HL-60 (cell line): ENCODE data around the gene IFIT3.

Experiments used
- SPI1 ChIP-seq: IDR thresholded peaks from 2 replicates; pipeline ENCODE4 v1.6.1; 2012; ENCODE audit warnings: low read depth, mild to moderate bottlenecking, borderline replicate concordance
- TF ChIP-seq, protein P1 (sequence below): IDR thresholded peaks from 2 replicates; pipeline ENCODE4 v1.6.1; 2012; ENCODE audit warnings: low read depth; ENCODE audit not compliant: insufficient replicate concordance
- TF ChIP-seq, protein P2 (sequence below): IDR thresholded peaks from one replicate; pipeline ENCODE4 v1.5.1; 2011; ENCODE audit warnings: low read length, control low read depth, inconsistent platforms; ENCODE audit not compliant: insufficient read depth

DNA sequence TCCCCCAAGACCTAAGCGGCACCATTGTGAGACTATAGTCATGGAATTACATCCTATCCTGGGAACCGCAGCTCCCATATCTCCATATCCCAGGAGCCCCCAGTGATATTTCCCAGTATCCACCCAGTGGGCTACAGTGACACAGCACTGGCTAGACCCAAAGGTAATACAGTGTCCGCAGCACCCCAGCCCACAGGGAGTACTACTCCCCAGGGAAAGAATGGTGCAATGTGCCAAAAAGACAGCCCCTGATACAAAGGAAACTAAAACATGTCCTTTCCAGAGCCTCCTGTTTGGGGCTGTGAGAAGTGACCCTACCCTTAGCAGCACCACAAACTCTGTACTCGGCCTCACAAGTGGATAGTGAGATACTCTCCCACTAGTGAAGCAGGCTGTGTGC is 30.4 kb upstream of the IFIT3 start:
- TF ChIP-seq, protein P1, sequence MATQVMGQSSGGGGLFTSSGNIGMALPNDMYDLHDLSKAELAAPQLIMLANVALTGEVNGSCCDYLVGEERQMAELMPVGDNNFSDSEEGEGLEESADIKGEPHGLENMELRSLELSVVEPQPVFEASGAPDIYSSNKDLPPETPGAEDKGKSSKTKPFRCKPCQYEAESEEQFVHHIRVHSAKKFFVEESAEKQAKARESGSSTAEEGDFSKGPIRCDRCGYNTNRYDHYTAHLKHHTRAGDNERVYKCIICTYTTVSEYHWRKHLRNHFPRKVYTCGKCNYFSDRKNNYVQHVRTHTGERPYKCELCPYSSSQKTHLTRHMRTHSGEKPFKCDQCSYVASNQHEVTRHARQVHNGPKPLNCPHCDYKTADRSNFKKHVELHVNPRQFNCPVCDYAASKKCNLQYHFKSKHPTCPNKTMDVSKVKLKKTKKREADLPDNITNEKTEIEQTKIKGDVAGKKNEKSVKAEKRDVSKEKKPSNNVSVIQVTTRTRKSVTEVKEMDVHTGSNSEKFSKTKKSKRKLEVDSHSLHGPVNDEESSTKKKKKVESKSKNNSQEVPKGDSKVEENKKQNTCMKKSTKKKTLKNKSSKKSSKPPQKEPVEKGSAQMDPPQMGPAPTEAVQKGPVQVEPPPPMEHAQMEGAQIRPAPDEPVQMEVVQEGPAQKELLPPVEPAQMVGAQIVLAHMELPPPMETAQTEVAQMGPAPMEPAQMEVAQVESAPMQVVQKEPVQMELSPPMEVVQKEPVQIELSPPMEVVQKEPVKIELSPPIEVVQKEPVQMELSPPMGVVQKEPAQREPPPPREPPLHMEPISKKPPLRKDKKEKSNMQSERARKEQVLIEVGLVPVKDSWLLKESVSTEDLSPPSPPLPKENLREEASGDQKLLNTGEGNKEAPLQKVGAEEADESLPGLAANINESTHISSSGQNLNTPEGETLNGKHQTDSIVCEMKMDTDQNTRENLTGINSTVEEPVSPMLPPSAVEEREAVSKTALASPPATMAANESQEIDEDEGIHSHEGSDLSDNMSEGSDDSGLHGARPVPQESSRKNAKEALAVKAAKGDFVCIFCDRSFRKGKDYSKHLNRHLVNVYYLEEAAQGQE: no peak
- TF ChIP-seq, protein P2, sequence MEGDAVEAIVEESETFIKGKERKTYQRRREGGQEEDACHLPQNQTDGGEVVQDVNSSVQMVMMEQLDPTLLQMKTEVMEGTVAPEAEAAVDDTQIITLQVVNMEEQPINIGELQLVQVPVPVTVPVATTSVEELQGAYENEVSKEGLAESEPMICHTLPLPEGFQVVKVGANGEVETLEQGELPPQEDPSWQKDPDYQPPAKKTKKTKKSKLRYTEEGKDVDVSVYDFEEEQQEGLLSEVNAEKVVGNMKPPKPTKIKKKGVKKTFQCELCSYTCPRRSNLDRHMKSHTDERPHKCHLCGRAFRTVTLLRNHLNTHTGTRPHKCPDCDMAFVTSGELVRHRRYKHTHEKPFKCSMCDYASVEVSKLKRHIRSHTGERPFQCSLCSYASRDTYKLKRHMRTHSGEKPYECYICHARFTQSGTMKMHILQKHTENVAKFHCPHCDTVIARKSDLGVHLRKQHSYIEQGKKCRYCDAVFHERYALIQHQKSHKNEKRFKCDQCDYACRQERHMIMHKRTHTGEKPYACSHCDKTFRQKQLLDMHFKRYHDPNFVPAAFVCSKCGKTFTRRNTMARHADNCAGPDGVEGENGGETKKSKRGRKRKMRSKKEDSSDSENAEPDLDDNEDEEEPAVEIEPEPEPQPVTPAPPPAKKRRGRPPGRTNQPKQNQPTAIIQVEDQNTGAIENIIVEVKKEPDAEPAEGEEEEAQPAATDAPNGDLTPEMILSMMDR: no peak
- TF ChIP-seq SPI1: no peak
